Inflammatory macrophage treated with lipopolysaccharide for 1 hour (primary cell): ENCODE data around the gene TMA7.

Source experiments
- DNase-seq, 2 donors: peaks; one replicate each; pipeline ENCODE4 v3.0.0-alpha.2; 2020 to 2022

Gene TMA7

DNA sequence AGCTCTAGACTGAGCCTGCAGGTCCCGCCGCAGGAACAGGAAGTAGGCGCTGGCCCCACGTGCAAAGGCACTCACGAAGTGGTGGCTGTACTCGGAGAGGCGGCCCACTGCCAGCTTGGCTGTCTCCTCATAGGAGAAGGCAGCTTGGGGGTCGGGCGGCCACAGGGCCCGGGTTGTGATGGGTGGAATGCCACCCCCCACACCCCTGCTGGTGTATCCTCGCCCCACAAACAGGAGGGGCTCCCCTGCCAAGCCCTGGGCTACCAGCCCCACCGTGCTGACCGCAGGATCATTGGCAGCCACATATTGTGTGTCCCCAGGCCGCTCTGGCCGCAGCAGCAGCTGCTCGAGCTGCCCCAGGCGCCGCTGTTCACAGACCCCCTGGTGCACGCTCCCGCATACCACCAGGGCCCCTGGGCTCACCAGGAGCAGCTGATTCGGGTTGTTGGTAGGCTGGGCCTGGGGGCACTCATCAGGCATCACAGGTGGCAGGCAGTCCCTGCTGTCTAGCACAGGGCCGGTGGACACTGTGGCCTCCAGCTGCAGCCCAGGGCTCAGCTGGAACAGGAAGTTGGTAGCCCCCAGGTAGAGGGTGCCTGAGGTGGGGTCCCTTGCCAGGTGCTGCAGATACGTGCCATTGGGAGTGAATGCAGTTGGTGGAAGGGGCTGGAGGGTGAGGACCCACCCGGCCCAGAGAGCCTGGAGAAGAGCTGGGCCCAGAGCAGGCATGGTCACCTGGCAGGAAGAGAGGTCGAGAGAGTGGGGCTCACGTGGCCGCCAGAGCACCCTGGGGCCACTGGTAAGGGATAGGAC is 16.0 kb upstream of the TMA7 start:
- DNase-seq = no peak

DNA sequence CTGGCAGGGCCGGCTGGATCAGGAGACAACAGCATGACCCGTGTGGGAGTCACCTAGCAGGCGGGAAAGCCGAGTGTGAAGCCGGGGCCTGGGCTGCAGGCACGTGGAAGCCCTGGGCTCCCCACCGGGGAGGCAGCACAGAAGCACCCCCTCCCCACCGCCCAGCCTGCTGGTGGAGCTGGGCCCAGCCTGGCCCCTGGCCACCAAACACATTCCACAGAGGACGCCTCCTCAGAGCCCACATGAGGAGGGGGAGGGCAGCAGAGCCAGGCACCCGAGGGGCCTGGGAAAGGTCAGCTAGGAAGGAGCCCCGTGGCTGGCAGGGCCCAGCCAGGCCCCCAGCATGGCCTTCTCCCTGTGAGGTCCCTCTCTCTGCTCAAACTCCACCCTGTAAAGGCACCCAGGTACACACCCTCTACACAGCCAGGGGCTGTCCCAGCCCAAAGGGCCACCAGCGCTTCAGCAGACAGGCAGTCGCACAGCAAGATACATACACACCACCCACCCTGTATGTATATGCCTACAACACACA is 14.7 kb upstream of the TMA7 start:
- no peak for DNase-seq

DNA sequence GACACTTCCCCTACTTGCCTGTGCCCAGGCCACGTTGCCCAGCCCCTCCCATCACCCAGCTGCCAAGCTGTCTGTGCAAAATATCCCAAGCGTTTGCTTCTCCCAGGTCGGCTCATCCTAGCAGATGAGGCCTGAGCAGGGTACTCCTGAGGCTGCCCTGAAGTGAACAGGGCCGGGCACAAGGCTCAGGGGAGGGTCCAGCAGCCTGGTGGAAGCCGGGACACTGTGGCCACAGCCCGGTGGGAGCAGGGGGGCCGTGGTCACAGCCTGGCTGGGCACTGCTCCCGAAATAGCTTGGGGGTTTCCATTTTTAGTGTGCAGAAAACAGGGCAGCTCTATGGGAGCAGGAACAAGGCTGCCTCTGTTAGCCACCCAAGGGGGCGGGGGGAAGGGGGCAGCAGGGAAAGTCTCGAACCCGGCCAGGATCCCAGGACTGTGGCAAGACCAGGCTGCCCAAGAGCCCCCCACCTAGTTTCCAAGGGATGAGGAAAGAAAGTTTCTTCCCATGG is 13.6 kb upstream of the TMA7 start:
- DNase-seq = no peak

DNA sequence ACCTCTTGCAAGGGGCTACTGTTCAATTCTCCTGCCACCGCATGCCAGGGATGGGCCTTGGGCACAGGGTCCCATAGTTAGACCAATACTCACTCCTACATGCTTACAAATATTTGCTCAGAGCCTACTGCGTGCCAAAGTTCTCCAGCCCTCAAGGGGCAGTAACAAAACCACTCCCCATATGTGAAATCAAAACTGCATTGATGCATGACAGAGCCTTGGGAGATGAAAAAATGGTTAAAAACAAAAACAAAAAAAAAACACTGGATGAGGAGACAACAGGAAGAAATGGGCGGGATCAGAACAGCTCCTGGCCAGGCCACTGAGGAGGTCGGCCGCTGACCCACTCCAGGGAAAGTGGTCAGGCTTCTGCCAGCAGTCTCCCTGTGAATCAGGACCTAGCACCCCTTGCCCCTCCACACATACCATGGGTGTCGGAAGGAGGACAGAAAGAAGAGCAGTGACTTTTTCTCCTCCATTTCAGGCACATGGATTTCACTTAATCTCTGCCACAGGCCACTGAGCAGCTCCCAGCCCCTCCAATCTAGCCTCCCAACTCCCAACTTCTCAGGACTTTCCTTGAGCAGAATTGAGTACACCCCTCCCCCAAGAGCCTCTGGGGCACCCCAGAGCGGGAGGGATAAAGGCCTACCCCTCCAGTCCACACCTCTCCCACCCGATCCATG is 13.0 kb upstream of the TMA7 start:
- no peak for DNase-seq

DNA sequence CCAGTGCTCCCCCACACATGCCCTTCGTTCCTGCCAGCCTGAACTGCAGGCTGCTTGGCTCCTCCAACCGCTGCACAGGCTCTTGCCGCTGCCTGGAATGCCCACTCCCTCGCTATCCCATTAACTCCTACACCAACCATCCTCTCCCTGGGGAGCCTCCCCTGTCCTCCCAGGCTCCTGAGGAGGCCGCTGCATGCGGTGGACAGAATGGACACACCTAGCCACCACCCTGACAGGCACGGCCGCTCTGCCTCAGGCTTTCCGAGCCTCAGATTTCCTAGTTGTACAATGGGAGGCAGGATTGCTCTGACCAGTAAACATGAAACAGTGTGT is 12.5 kb upstream of the TMA7 start:
- DNase-seq = no peak

DNA sequence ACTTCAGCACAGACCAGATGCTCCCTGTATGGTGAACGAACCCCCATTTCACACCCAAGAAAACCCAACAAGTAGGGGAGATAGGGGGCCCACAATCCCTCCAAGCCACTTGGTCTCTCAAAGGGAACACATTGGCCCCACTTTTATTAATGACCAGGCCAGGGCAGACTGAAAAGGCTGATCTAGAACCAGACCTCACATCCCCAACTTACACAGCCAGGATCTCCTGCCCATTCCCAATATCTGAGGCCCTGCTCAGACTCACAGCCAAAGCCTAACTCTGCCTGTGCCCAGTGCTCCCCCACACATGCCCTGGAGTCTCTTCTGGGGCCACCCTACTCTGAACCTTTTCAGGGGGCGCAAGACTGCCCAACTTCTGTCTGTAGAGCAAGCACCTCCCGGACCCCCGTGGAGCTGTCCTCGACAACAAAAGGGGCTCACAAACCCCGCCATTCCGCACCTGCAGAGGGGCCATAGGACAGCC is 11.9 kb upstream of the TMA7 start:
- no peak for DNase-seq

DNA sequence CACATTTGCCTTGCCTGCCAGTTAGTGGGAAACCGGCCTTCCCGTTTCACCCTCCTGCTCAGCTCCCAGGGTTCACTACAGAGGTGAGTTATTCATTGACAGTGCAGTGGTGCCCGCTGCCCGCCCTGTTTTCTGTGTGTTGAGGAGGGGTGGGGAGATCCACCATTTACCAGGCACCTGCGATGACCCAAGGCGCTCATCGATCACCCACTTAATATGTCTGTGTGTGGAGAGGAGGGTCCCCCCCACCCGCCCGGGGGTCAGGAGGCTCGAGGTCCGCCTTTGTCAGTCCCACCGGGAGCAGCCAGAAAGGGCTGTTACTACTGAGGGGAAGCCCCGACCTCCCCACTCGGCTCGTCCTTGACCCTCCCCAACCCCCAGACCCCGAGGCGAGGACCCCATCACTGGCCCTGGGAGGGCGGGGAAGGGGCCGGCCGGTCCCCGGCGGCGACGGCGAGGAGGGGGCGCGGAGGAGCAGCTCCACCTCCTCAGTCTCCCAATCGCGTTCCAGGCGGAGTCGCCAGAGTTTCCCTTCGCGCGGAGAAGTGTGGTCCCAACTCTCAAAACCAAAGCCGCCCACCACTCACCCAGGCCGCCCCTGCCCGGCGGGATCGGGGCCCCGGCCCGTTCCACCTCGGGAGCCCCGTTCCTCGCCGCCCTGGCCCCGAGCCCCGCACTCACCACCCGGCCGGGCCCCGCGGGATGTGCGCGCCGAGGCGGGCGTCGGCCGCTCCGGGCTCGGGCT is 11.3 kb upstream of the TMA7 start:
- DNase-seq = no peak

DNA sequence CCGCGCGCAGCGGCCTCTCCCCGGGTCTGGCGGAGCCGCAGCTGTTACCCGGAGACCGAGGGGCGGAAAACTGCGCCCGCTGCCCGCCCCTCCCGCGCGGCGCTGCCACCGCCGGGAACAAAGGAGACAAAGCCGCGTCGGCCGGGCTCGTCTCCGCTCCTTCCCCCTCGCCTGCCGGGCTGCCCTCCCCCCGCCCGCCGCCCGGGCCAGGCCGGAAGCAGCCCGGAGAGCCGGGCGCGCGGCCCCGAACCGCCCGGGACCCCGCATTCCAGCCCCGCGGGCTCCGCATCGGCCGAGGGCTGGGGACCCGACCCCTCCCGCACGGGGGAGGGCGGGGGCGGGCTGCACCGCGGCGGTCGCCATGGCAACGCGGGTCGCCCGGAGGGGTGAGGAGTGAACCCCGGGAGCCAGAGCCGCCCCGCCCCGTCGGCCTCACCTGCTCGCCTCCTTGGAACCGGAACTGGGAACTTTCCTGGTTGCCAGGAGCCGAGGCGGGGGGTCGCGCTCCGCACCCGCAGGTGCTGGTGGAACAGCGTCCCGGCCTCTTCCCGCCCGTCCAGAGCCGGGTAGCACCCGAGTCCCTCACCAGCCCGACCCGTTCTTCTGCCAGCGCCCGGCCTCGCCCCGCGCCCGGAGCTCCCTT is 10.6 kb upstream of the TMA7 start:
- peak in 1 of 2 donors; percentile 20 for DNase-seq

DNA sequence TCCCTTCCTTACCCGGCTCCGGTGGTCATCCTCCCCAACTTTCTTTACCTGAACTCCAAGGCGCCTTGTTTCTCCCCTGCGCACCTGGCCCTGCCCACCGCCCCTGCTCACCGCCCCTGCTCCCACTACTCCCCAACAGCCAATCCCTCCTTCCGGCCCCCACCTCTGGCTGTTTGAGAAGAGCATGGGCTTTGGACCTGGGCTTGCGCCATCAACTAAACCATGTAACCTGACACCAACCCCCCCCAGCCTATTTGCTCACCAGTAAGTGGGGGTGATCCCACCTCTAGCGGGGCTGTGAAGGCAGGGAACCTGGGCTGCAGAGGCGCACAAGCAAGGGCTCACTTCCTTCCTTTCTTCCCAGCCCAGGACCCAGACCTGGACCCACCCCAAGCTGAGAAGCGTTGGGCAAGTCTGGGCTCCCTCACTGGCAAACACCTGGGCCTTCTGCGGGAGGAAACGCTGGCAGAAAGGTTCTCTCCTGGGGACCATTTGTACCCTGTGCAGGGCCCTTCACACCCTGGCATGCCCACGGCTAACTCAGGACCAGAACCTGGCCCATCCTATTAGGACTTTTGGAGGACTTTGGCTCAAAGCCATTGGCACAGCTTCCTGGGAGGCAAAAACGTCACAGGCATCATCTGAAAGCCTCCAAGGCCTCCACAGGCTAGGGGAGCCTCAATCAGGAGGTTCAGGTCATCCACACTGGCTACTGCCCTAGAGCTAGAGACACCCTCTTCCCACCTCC is 9.9 kb upstream of the TMA7 start, which contains the start of gene PLXNB1:
Gene PLXNB1 (minus strand): TSS at position 127 of the 748 bp plus-strand sequence. CDS start 5,475 bp downstream, outside the sequence.
- no peak for DNase-seq

DNA sequence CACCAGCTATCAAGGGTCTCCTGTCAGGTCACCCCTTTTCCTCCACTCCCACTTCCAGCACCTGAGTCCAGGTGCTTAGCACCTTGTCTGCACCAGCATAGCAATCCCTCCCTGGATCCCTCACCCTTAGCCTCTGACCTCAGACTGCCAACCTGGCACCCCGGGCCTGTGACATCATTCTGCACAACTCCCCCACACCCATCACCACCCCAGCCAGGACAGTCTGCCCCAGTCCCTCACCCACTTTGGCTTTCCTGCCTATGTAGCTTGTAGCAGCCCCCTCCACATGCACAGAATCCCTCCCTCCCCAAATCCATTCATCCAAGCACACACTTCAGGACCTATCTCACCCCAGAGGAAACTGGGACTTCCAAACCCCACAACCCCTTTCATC is 9.4 kb upstream of the TMA7 start:
- DNase-seq = no peak

DNA sequence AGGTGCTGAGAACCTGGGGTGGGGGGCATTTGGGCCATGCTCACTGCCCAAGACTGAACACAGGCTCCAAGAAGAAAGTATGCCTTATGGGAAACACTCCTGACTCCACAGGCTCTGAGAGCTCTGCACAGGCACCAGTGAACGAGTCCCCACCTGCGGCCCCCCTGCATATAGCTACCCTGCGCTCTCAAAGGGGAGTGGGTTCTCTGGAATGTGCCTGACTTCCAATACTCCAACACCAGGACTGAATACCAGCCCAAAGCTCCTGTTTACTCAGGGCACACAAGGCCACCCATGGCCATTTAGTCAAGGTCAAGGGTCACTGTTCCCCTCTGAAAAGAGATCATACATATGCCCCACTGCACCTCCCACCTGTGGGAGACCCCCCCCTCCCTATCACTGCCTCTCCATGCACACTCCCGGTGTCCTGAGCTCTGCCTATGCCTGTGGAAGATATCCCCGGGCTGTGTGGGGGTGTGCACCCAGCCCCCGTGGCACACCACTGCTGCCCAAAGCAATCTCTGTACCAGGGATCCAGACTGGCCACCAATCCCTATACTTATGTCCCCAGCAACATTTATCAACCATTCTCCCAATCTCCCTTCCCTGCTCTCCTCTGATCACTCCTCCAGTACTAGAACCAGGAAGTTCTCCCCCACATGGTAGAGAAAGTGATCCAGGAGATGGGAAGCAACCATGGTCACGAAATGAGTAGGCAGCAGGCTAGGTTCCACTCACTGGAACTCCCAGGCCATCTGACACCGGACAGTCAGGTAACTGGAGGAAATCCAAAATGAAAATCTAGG is 8.6 kb upstream of the TMA7 start:
- DNase-seq = no peak

DNA sequence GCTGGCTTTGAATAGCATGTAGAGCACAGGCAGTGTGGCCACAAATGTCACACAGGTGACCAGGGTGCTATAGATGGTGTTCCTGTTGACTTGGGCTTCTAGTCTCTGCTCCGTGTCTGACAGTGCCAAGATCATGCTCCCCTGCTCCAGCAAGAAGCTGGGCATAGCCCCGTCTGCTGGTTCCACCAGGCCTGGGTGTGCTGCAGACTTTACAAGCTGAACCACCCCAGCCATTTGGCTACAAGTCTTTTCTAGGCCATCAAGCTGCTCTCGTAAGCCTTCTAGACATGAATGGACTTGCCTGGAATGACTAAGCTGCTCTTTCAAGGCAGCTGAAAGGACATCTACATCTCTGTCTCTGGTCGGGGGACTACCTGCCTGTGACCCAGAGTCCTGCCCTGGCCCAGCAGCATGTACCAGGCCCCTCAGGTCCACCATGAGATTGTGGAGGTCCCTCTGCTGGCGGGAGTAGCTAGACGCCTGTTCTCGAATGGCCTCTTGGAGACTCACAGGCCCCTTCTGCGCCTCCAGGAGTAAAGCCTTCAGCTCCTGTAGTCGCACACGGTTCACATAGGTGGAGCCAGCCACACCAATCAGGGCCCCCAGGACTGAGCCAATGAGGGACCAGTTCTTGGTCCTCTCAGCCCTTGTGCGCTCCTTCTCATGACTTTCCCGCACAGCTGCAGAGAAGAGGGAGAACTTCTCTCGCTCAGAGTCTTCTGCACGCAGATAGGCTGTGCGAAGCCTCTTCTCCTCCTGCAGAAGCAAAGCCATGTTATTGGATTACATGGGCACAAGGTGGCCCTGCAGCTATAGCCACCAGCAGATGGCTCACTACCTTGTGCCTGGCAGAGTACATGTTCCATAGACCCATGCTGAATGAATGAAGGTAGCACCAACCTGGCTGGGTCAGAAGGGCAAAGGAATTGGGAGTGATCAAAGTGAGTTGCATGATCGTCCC is 7.4 kb upstream of the TMA7 start:
- no peak for DNase-seq

DNA sequence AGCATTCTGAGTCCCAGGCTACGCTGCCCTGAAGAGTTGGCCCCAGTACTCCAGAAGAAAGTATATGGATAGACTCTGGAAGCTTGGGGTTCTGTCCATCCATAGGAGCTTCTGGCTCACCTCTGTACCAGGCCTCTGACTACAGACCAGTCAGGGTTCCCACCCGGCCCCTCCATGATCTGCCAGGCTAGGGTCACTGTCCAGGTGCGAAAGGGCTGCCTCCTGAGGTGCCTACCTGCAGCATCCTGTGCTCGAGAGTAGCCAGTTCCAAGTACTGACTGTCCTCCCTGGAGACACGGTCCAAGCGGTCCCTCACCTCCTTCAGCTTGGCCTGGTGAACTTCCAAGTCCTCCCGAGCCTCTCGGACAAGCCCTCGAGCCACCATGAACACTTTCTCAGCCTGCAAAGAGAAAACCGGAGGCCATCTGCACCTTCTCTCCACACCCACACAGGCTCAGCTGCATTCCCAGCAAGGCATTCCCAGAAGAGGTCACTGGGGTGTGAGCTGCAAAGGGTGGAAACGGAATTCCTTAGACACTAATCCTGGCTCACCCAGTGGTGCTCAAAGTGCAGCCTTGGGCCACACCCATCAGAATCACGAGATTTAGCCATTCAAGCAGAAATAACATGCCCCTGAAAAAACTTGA is 6.5 kb upstream of the TMA7 start:
- no peak for DNase-seq

DNA sequence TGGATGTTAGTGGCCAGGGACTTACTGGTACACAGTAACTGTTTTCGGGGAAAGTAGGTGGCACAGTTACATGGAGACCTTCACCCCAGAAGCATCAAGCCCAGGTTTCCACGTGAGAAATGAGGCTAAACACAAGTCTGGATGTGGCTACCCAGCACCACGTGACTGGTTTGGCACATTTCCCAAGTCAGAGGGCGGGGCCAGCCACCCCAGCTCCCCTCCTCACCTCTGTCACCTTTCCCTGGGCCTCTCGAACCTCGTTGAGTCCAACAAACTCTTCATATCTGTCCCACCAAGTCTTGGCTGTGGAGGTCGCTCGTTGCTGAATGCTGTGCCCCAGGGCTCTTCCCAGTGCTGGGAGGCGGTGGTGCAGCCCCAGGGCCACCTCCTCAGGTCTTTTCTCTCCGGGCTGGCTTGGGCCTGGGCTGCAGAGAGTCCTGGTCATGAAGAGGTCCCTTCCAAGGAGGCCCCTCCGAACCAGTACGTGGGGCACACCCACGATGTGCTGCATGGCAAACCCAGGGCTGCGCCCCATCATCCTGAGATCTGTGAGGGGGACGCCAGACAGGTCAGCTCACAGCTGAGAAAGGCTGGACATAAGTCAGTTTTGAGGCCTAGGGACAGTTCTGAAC is 5.3 kb upstream of the TMA7 start:
- DNase-seq = no peak

DNA sequence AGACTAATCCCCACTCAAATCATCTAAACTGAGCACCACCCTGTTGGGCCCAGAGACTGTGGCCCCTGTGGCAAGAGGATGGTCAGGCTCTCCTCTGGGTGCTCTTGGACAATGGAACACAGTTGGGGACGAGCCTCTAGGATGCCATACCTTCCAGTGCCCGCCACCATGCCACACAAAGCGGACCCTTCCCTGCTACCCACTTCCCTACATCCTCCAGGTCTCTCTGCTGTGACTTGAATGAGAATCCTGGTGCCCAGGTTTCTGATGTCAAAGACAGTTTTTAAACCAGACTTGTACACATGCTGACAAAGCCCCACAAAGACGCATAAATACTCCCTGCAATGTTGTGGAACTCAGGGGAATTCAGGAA is 4.8 kb upstream of the TMA7 start:
- DNase-seq = no peak

DNA sequence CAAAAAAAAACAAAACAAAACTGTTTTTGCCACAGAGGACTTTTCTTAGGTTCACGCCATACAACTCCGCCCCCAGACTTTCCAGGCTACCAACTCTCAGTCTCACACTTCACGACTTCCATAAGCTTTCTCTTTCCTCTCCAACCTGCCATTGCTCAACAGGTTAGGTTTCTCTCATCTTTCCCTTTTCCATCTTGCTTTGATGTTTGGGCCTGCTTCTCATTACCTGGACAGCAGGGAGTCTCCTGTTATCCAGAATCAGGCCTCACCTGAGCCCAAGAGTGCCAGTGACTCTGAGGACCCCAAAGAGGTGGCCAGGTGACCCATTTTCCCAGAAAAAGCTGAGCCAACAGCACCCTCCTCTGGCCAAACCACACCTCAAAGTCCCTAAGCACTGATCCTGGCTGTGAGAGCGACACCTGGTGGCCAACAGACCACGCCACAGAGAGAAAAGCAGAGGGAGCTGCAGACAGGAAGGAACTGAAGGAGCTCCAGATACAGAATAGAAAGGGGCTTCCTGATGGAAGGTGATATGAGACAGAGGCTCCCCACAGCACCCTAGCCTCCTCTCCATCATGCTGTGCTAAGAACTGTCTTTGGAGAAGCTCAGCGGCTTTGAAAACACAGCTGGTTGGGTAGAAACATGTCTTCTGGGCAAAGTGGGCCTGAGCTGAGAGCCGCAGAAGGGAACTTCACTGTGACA is 4.1 kb upstream of the TMA7 start:
- peak; percentile 72 to 92 for DNase-seq

DNA sequence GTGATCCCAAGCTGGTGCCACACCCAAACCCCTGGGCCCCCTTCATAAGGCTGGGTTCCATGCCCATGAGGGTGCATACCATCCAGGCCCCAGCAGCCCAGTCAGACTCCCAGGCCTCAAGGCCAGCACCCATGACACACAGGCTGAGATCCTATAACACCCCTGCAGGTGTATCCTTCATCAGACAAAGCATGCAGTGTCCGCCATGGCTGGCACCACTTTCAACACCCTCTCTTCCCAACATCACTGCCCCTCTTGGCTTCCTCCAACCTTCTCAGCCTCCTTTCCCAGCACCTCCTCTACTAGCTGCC is 3.6 kb upstream of the TMA7 start:
- no peak for DNase-seq

DNA sequence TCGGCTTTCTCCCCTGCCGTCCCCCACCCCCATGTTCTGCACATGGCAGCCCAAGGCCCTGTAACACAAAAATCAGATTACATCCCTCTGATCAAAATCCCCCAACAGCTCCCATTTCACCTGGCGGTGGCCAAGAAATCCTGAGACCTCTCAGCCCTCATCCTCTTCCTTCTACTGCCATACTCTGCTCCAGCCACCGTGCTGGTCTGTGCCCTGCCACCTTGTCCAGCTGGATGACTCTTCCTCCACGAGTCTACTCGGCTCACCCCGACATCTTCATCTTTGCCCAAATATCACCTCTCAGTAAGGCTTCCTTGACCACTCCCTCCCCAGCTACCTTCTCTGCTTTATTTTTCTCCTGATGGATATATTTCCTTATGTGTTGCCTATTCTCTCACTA is 3.2 kb upstream of the TMA7 start:
- DNase-seq = no peak
